Osteocyte (in vitro differentiated cells): ENCODE results near the gene LRRC31. TPM values are rescaled to one million over a fixed set of nuclear protein-coding genes. Genes with fewer than 3 reads are reported as not detected.

Source experiments
- DNase-seq: peaks from one replicate; pipeline ENCODE4 v3.0.0; 2021; ENCODE audit warnings: mixed read lengths; ENCODE audit not compliant: unreplicated experiment; ENCODE audit errors: extremely low spot score
- H3K27ac Mint-ChIP-seq: one replicate; pipeline ENCODE4 v1.8.0; 2021; ENCODE audit warnings: mild to moderate bottlenecking, mixed read lengths; ENCODE audit not compliant: unreplicated experiment
- H3K27me3 Mint-ChIP-seq: one replicate; pipeline ENCODE4 v1.8.0; 2021; ENCODE audit warnings: mixed read lengths; ENCODE audit not compliant: unreplicated experiment
- H3K36me3 Mint-ChIP-seq: one replicate; pipeline ENCODE4 v1.8.0; 2021; ENCODE audit warnings: mixed read lengths; ENCODE audit not compliant: unreplicated experiment
- H3K4me1 Mint-ChIP-seq: one replicate; pipeline ENCODE4 v1.8.0; 2021; ENCODE audit warnings: mixed read lengths; ENCODE audit not compliant: unreplicated experiment
- H3K4me3 Mint-ChIP-seq: one replicate; pipeline ENCODE4 v1.8.0; 2021; ENCODE audit warnings: mild to moderate bottlenecking, moderate library complexity, mixed read lengths; ENCODE audit not compliant: unreplicated experiment
- H3K9me3 Mint-ChIP-seq: one replicate; pipeline ENCODE4 v1.8.0; 2021; ENCODE audit warnings: mixed read lengths; ENCODE audit not compliant: unreplicated experiment
- total RNA-seq: library from RNA; stranded (reverse); gene quantifications from 2 replicates; pipeline ENCODE4 v1.2.1, GENCODE V29; 2021
- TF ChIP-seq, protein P1 (sequence below): fragments of 200-600 bp; sonication (generic); IDR thresholded peaks from 2 replicates; pipeline ENCODE4 v1.5.0; 2021; ENCODE audit warnings: antibody characterized with exemption, mild to moderate bottlenecking, moderate library complexity

The LRRC31 gene
- total RNA-seq, 1 donor from 2014 or later = not detected

DNA sequence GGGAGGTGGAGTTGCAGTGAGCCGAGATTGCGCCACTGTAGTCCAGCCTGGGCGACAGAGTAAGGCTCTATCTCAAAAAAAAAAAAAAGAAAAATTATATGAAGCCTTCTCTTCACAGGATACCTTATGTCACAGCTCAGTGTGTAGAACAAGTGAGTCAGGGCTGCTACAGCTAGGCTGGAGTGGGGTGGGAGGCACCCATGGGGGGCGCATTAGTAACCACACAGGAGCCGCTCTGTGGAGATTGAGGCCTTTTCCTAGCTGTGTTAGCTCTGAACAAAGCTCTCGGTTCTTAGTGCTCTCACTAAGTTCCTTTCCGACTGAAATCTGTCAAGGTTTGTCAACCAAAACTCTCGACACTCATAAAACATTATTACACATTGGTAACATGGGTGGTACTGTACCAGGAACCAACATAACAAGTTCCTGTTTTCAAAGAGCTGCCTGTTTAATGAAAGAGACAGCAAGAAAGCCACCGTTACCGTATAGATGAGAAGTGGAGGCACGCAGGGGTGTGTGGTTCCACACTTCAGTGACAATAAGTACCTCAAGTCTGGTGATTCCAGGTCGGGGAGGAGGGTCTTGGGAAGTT, 4.5 kb downstream of the LRRC31 start:
- DNase-seq = no peak
- no peaks in the 10 kb centered on the region for H3K36me3 Mint-ChIP-seq
- TF ChIP-seq, protein P1, sequence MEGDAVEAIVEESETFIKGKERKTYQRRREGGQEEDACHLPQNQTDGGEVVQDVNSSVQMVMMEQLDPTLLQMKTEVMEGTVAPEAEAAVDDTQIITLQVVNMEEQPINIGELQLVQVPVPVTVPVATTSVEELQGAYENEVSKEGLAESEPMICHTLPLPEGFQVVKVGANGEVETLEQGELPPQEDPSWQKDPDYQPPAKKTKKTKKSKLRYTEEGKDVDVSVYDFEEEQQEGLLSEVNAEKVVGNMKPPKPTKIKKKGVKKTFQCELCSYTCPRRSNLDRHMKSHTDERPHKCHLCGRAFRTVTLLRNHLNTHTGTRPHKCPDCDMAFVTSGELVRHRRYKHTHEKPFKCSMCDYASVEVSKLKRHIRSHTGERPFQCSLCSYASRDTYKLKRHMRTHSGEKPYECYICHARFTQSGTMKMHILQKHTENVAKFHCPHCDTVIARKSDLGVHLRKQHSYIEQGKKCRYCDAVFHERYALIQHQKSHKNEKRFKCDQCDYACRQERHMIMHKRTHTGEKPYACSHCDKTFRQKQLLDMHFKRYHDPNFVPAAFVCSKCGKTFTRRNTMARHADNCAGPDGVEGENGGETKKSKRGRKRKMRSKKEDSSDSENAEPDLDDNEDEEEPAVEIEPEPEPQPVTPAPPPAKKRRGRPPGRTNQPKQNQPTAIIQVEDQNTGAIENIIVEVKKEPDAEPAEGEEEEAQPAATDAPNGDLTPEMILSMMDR = no peak
- no peak overlapping the region for H3K27ac Mint-ChIP-seq
- no peaks in the 10 kb centered on the region for H3K9me3 Mint-ChIP-seq
- H3K4me3 Mint-ChIP-seq = no peak overlapping the region
- H3K27me3 Mint-ChIP-seq = peaks cover 8% of the 10 kb centered on the region
- H3K4me1 Mint-ChIP-seq = peaks cover 7% of the 10 kb centered on the region

DNA sequence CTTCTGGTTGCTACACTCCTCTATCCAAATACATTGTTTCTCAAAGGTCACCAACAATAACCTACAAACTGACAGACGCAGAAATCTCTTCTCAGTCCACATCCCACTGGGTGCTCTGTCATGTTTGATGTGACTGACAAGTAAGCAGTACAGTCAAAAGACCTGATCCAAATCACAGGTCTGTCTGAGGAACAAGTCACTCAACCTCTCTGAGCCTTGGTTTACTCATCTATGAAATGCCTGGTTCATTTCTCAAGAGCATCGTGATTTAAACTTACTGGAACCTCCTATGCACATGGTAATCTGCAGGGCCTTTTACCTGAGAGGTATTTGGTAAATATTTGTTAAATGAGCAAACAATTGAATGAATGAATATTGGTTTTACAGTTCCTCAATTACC, 5.5 kb downstream of the LRRC31 start:
- Mint-ChIP-seq H3K36me3 (no peaks in the 10 kb centered on the region), H3K27me3 (peaks cover 5% of the 10 kb centered on the region), H3K27ac (no peak overlapping the region), H3K4me1 (peaks cover 2% of the 10 kb centered on the region), H3K9me3 (no peaks in the 10 kb centered on the region), H3K4me3 (no peak overlapping the region)
- DNase-seq = no peak
- TF ChIP-seq, protein P1 = no peak

DNA sequence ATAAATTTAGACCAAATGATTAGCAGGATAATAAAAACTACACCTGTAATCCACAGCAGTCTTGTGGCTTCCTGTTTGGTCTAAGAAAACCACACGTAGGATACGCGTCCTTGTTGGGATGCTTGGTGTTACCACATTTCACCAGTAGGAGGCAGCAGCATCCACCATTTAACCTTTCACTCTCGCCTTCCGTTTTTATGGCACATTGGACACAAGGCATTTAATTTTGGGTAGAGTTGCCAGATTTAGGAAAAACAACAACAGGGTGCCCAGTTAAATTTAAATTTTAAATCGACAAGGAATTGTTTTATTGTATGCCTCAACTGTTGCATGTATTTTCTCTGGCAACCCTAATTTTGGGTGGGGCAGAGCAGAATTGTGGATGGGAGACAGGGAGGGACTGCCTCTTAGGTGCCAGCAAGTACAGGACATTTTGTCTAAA, 6.3 kb downstream of the LRRC31 start:
- DNase-seq = no peak
- Mint-ChIP-seq H3K36me3 (no peaks in the 10 kb centered on the region), H3K9me3 (no peaks in the 10 kb centered on the region), H3K4me3 (no peak overlapping the region), H3K4me1 (peaks cover 2% of the 10 kb centered on the region), H3K27ac (no peak overlapping the region), H3K27me3 (peaks cover 6% of the 10 kb centered on the region)
- TF ChIP-seq, protein P1 = peak; percentile 89

DNA sequence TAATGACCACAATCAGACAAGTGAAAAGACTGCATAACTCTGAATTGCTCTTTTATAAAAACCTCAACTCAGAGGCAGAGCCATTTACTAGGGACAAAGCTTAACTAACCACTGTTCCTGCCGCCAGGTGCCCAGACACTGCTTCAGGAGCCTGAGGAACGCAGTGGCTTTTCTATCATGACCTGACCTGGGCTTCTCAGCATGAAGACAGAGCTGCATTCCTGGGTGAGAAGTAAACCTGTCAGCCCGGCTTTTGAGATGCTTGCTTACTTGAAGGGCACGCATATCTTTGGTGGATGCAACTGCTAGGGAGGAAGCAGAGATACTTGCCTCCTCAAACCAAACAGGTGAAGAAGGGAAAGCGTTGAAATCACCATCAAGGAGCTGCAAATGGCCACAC, 7.9 kb downstream of the LRRC31 start:
- Mint-ChIP-seq H3K27me3 (peaks cover 16% of the 10 kb centered on the region), H3K4me3 (no peak overlapping the region), H3K27ac (no peak overlapping the region), H3K36me3 (no peaks in the 10 kb centered on the region), H3K4me1 (peaks cover 2% of the 10 kb centered on the region), H3K9me3 (no peaks in the 10 kb centered on the region)
- TF ChIP-seq, protein P1 = no peak
- no peak for DNase-seq

DNA sequence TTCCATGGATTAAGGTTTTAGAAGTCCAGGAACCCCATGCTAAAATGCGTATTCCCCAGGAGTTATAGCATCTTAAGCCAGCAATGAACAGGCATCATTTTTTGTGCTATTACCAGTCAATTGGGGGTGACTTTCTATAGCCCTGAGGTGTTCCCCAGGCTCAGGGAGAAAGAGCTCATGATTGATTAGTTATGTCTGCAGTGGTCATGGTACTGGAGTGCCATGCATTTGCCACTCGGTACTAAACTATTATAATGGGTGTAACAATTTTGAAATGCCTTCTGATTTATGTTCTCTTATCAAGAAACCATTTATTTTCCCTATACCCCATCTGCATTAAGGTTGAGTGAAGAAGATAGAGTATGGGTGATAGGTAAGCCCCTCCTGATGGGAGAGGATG, 11.9 kb downstream of the LRRC31 start:
- peaks cover 40% of the 10 kb centered on the region for H3K27me3 Mint-ChIP-seq
- H3K27ac Mint-ChIP-seq = no peak overlapping the region
- no peaks in the 10 kb centered on the region for H3K36me3 Mint-ChIP-seq

More for the DNA sequence above, 11.9 kb downstream of the LRRC31 start:
- Mint-ChIP-seq H3K9me3 (no peaks in the 10 kb centered on the region), H3K4me1 (no peaks in the 10 kb centered on the region), H3K4me3 (no peak overlapping the region)
- no peak for DNase-seq
- TF ChIP-seq, protein P1 = no peak
